ENCODE results near the gene MT1X. TPM values are rescaled to one million over a fixed set of nuclear protein-coding genes. Genes with fewer than 3 reads are reported as not detected.

MT1X gene
- total and polyA plus RNA-seq, 2 of the 13 experiments (the other 11 are each of a cell fraction or from before 2014, with no cell fraction given): 19.7 to 288 TPM

DNA sequence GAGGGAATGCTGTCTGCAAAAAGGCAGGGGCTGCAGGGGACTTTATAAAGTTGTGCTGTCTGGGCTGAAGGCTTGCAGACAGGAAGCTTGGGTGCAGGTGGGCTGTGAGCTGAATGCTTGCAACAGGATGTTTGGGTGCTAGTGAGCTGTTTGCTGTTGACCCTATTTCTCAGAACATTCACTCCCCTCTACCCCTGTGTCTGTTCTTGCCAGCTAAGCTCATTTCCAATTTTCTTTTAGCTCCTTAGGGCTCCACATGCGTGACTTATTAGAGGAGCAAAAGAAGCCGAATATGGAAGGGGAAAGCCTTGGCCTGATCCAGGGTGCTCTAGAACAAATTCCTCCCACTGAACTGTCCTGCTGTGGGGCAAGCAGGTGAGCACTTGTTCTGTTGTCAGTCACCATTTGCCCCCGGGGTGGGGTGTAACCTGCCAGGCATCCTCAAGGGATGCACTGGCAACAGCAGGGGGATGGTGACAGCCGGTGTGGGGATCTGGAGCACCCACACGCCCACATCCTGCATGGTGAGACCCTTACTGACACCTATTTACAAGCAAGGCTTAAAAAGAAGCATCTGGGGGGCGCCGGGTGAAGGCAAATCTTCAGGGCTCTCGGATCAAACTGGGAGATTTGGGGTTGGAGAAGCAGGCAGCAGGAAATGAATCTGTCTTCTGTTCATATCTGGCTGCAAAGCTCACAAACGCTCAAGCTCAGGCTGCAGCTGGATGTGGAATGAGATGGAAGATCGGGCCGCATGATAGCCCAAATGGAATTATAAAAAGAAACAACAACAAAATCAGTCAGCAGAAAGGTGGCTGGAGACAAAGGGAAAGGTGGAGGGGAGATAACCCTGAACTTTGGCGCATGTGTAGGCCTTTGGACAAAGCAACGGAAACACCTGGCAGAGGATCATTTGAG is 26.5 kb downstream of the MT1X start:
- peak; percentile 59 for ATAC-seq
- no peak overlapping the region for H2AFZ ChIP-seq (ENCODE audit: low read length)
- no peaks in the 10 kb centered on the region for H3K36me3 ChIP-seq (replicated peaks in 1 of 2; ENCODE audit: control insufficient read depth in 1 of 2, insufficient read depth in 2 of 2, low read length in 2 of 2)
- H3K27ac ChIP-seq (ENCODE audit: extremely low read length, insufficient read depth, low read length): no peak overlapping the region
- POLR2A ChIA-PET: no interaction called here
- H3K9ac ChIP-seq (ENCODE audit: insufficient read depth, low read depth, low read length): no peak overlapping the region
- H3K4me1 ChIP-seq (ENCODE audit: insufficient read depth, low read length): peaks cover 24% of the 10 kb centered on the region
- peak overlapping the region; percentile 57 for H3K4me2 ChIP-seq (ENCODE audit: low read depth, low read length)
- H3K79me2 ChIP-seq (ENCODE audit: insufficient read depth, low read length): no peaks in the 10 kb centered on the region
- in situ Hi-C loops (cut with HindIII; ENCODE audit: extremely low pct_ligation_motif_present, low pct_unique_long_range_greater_than_20kb) (loop anchor here (10.0 kb wide), 1 partner anchor 194 kb away; no protein-coding TSS in a partner anchor), intact Hi-C loops (cut with micrococcal nuclease; ENCODE audit: unreplicated experiment) (no loop called here)
- CTCF ChIA-PET (ENCODE audit: low intra/inter-chr PET ratio, low total read pairs): no interaction called here
- 29% methylated on average over 13 of the region's 13 CpGs for WGBS (ENCODE audit: low lambda C conversion rate)
- no peaks in the 10 kb centered on the region for H3K9me3 ChIP-seq (ENCODE audit: low read length)
- H3K4me3 ChIP-seq (replicated peaks in 1 of 3; ENCODE audit: insufficient read depth in 1 of 3, low read depth in 2 of 3, low read length in 3 of 3): 0 out of 6 replicates have a peak overlapping the region, but pooled peaks of 1 of the 3 experiments have one; percentile 11
- no peak for FAIRE-seq
- H4K20me1 ChIP-seq (ENCODE audit: insufficient read depth, low read length): no peaks in the 10 kb centered on the region
- no peak for DNase-seq (ENCODE audit: low spot score)
- H3K27me3 ChIP-seq (ENCODE audit: control insufficient read depth in 1 of 2, insufficient read depth in 2 of 2, low read length in 2 of 2): peaks cover 5 to 13% of the 10 kb centered on the region in 2 experiments; a peak in 1 of 5 replicates
- no TSS peak for BruUV-seq (replicated peaks)
- TF ChIP-seq PCBP1 (IDR thresholded peaks at IDR 0.05; ENCODE audit: borderline replicate concordance, low read depth, low read length) (no peak), ZFP1 (CRISPR knock-in tag; IDR thresholded peaks at IDR 0.05) (no peak), GZF1 (CRISPR knock-in tag; IDR thresholded peaks at IDR 0.05) (no peak), ZNF430 (CRISPR knock-in tag; IDR thresholded peaks at IDR 0.05) (no peak), ZNF30 (CRISPR knock-in tag; IDR thresholded peaks at IDR 0.05) (no peak), NBN (conservative IDR thresholded peaks at IDR 0.05) (no peak), SOX13 (IDR thresholded peaks at IDR 0.05) (no peak), SOX13 (CRISPR knock-in tag; conservative IDR thresholded peaks at IDR 0.05 in 1 of 2, IDR thresholded peaks at IDR 0.05 in 1 of 2) (0 out of 4 replicates have a peak, but pooled peaks of 1 of the 2 experiments have one; percentile 17), TBL1XR1 (IDR thresholded peaks at IDR 0.05; ENCODE audit: borderline replicate concordance, low read length, partially characterized antibody) (no peak), ZBTB8A (CRISPR knock-in tag; IDR thresholded peaks at IDR 0.05; ENCODE audit: borderline replicate concordance, low read depth) (no peak), ZFP36 (IDR thresholded peaks at IDR 0.05; ENCODE audit: borderline replicate concordance, low read depth, low read length, partially characterized antibody) (no peak)
- TF ChIP-seq, protein P1, sequence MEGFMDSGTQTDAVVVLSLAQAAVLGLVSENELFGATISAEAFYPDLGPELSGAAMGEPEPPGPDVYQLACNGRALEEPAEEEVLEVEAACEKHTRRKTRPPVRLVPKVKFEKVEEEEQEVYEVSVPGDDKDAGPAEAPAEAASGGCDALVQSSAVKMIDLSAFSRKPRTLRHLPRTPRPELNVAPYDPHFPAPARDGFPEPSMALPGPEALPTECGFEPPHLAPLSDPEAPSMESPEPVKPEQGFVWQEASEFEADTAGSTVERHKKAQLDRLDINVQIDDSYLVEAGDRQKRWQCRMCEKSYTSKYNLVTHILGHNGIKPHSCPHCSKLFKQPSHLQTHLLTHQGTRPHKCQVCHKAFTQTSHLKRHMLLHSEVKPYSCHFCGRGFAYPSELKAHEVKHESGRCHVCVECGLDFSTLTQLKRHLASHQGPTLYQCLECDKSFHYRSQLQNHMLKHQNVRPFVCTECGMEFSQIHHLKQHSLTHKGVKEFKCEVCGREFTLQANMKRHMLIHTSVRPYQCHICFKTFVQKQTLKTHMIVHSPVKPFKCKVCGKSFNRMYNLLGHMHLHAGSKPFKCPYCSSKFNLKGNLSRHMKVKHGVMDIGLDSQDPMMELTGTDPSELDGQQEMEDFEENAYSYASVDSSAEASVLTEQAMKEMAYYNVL (CRISPR knock-in tag; IDR thresholded peaks at IDR 0.05; ENCODE audit: borderline replicate concordance): 0 out of 2 replicates have a peak, but pooled peaks have one; percentile 26
- TF ChIP-seq, protein P2, sequence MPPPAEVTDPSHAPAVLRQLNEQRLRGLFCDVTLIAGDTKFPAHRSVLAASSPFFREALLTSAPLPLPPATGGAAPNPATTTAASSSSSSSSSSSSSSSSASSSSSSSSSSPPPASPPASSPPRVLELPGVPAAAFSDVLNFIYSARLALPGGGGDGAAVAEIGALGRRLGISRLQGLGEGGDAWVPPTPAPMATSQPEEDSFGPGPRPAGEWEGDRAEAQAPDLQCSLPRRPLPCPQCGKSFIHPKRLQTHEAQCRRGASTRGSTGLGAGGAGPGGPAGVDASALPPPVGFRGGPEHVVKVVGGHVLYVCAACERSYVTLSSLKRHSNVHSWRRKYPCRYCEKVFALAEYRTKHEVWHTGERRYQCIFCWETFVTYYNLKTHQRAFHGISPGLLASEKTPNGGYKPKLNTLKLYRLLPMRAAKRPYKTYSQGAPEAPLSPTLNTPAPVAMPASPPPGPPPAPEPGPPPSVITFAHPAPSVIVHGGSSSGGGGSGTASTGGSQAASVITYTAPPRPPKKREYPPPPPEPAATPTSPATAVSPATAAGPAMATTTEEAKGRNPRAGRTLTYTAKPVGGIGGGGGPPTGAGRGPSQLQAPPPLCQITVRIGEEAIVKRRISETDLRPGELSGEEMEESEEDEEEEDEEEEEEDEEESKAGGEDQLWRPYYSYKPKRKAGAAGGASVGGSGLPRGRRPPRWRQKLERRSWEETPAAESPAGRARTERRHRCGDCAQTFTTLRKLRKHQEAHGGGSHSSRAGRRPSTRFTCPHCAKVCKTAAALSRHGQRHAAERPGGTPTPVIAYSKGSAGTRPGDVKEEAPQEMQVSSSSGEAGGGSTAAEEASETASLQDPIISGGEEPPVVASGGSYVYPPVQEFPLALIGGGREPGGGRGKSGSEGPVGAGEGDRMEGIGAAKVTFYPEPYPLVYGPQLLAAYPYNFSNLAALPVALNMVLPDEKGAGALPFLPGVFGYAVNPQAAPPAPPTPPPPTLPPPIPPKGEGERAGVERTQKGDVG (CRISPR knock-in tag; IDR thresholded peaks at IDR 0.05; ENCODE audit: borderline replicate concordance): no peak
- TF ChIP-seq, protein P3, sequence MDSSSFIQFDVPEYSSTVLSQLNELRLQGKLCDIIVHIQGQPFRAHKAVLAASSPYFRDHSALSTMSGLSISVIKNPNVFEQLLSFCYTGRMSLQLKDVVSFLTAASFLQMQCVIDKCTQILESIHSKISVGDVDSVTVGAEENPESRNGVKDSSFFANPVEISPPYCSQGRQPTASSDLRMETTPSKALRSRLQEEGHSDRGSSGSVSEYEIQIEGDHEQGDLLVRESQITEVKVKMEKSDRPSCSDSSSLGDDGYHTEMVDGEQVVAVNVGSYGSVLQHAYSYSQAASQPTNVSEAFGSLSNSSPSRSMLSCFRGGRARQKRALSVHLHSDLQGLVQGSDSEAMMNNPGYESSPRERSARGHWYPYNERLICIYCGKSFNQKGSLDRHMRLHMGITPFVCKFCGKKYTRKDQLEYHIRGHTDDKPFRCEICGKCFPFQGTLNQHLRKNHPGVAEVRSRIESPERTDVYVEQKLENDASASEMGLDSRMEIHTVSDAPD (CRISPR knock-in tag; IDR thresholded peaks at IDR 0.05): no peak
- TF ChIP-seq, protein P4, sequence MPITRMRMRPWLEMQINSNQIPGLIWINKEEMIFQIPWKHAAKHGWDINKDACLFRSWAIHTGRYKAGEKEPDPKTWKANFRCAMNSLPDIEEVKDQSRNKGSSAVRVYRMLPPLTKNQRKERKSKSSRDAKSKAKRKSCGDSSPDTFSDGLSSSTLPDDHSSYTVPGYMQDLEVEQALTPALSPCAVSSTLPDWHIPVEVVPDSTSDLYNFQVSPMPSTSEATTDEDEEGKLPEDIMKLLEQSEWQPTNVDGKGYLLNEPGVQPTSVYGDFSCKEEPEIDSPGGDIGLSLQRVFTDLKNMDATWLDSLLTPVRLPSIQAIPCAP (CRISPR knock-in tag; IDR thresholded peaks at IDR 0.05; ENCODE audit: low read depth): no peak

Measured in HepG2 (cell line).